ENCODE measurements around the gene XPC.

The XPC gene

GRCh38 chr3:14156843-14157561 lies 21.4 kb downstream of the XPC start:
- in situ Hi-C loops (cut with HindIII; ENCODE audit: low sequenced_read_pairs): no loop called here
- no peak overlapping the region for H3K4me3 ChIP-seq (ENCODE audit: low read depth, low read length)
- DNase-seq (ENCODE audit: low read depth, low spot score): no peak
- TF ChIP-seq, protein P1, sequence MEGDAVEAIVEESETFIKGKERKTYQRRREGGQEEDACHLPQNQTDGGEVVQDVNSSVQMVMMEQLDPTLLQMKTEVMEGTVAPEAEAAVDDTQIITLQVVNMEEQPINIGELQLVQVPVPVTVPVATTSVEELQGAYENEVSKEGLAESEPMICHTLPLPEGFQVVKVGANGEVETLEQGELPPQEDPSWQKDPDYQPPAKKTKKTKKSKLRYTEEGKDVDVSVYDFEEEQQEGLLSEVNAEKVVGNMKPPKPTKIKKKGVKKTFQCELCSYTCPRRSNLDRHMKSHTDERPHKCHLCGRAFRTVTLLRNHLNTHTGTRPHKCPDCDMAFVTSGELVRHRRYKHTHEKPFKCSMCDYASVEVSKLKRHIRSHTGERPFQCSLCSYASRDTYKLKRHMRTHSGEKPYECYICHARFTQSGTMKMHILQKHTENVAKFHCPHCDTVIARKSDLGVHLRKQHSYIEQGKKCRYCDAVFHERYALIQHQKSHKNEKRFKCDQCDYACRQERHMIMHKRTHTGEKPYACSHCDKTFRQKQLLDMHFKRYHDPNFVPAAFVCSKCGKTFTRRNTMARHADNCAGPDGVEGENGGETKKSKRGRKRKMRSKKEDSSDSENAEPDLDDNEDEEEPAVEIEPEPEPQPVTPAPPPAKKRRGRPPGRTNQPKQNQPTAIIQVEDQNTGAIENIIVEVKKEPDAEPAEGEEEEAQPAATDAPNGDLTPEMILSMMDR (IDR thresholded peaks at IDR 0.05; ENCODE audit: low read depth, low read length): no peak

- in situ Hi-C loops (cut with HindIII; ENCODE audit: low sequenced_read_pairs): no loop called here
- TF ChIP-seq, protein P1 (IDR thresholded peaks at IDR 0.05; ENCODE audit: low read depth, low read length): no peak
- no peak for DNase-seq (ENCODE audit: low read depth, low spot score)
- H3K4me3 ChIP-seq (ENCODE audit: low read depth, low read length): no peak overlapping the region
These were observed 22.2 kb downstream of the XPC start for GRCh38 chr3:14156201-14156600.

GRCh38 chr3:14154895-14155440 lies 23.4 kb downstream of the XPC start:
- H3K4me3 ChIP-seq (ENCODE audit: low read depth, low read length): no peak overlapping the region
- DNase-seq (ENCODE audit: low read depth, low spot score): no peak
- in situ Hi-C loops (cut with HindIII; ENCODE audit: low sequenced_read_pairs): no loop called here
- TF ChIP-seq, protein P1 (IDR thresholded peaks at IDR 0.05; ENCODE audit: low read depth, low read length): no peak

- TF ChIP-seq, protein P1 (IDR thresholded peaks at IDR 0.05; ENCODE audit: low read depth, low read length): no peak
- H3K4me3 ChIP-seq (ENCODE audit: low read depth, low read length): no peak overlapping the region
- DNase-seq (ENCODE audit: low read depth, low spot score): no peak
- in situ Hi-C loops (cut with HindIII; ENCODE audit: low sequenced_read_pairs): no loop called here
These were observed 24.1 kb downstream of the XPC start for GRCh38 chr3:14154276-14154675.

DNA sequence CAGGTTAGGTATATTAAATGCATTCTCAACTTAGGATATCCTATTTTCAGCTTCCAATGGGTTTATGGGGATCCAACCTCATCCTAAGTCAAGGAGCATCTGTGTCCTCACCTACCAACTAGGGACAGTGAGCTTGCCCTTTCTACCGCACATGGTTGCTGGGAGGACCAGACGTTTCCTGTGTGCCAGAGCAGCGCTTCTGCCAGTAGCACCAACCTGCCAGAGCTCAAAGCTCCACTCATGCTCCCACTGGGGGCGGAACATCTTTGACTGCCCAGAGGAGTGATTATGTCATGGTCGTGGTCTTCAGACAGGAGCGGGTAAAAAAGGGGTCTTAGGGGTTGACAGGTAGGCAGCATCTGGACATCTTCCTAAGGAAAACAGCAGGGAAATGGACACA lies 24.7 kb downstream of the XPC start:
- in situ Hi-C loops (cut with HindIII; ENCODE audit: low sequenced_read_pairs): no loop called here
- no peak for DNase-seq (ENCODE audit: low read depth, low spot score)
- TF ChIP-seq, protein P1 (IDR thresholded peaks at IDR 0.05; ENCODE audit: low read depth, low read length): no peak
- no peak overlapping the region for H3K4me3 ChIP-seq (ENCODE audit: low read depth, low read length)

GRCh38 chr3:14152963-14153355 lies 25.4 kb downstream of the XPC start:
- DNase-seq (ENCODE audit: low read depth, low spot score): no peak
- in situ Hi-C loops (cut with HindIII; ENCODE audit: low sequenced_read_pairs): no loop called here
- TF ChIP-seq, protein P1 (IDR thresholded peaks at IDR 0.05; ENCODE audit: low read depth, low read length): no peak
- H3K4me3 ChIP-seq (ENCODE audit: low read depth, low read length): no peak overlapping the region
